SK-N-SH (cell line): ENCODE results near the gene BBOF1.

Experiments used
- EP300 ChIP-seq, 2 experiments: IDR thresholded peaks; 2 replicates each; pipeline versions ENCODE4 v1.4.0 to v1.6.1; 2012; ENCODE audit warnings: borderline replicate concordance in 1 of 2, low read depth in 1 of 2, low read length in 1 of 2
- EZH2phosphoT487 ChIP-seq: fragments of 200-600 bp; sonication (generic); IDR thresholded peaks from 2 replicates; pipeline ENCODE4 v1.6.1; 2017; ENCODE audit warnings: low read depth, mixed run types, mild to moderate bottlenecking, antibody characterized with exemption, moderate library complexity, borderline replicate concordance
- FOXJ3 ChIP-seq: sonication (generic); formaldehyde crosslinking; IDR thresholded peaks from 2 replicates; pipeline ENCODE4 v1.5.1; 2020; ENCODE audit warnings: mild to moderate bottlenecking, missing genetic modification reagents
- POLR2AphosphoS5 ChIP-seq: IDR thresholded peaks from 2 replicates; pipeline ENCODE4 v1.6.1; 2012; ENCODE audit warnings: low read depth, low read length
- TF ChIP-seq, protein P1 (sequence below): fragments of 200-600 bp; sonication (generic); IDR thresholded peaks from 2 replicates; pipeline ENCODE4 v1.6.1; 2017; ENCODE audit warnings: antibody characterized with exemption, mild to moderate bottlenecking, moderate library complexity

DNA sequence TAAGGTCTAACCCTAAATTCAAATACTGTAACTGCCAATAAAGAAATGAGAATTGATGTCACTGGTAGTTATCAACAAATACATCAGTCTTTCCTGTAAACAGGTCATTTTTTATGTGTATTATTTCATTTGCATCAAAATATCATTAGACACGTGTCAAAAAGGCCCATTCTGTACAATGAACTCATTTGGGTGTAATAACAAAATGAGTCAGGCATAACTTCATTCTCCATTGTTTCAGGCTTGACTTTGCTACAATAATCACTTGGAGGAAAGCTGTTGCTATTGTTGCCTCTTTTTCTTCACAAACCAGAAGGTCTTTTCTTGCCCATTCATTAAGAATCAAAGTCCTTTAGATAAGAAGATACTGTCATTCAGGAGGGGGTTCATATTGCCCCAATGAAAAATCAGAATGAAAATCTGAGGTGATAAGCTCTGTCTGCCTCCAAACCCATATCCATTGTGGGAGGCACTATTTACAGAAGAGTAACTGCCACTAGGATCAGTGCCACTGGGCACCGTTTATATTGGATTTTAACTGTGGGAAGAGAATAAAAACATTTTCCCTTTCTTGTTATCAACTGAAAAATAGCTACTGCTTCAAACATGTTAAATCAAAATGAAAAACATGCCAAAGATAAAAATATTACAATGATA lies 10.2 kb upstream of the BBOF1 start:
- no peak for TF ChIP-seq FOXJ3 (CRISPR knock-in tag)
- no peak for TF ChIP-seq EZH2phosphoT487
- TF ChIP-seq, protein P1, sequence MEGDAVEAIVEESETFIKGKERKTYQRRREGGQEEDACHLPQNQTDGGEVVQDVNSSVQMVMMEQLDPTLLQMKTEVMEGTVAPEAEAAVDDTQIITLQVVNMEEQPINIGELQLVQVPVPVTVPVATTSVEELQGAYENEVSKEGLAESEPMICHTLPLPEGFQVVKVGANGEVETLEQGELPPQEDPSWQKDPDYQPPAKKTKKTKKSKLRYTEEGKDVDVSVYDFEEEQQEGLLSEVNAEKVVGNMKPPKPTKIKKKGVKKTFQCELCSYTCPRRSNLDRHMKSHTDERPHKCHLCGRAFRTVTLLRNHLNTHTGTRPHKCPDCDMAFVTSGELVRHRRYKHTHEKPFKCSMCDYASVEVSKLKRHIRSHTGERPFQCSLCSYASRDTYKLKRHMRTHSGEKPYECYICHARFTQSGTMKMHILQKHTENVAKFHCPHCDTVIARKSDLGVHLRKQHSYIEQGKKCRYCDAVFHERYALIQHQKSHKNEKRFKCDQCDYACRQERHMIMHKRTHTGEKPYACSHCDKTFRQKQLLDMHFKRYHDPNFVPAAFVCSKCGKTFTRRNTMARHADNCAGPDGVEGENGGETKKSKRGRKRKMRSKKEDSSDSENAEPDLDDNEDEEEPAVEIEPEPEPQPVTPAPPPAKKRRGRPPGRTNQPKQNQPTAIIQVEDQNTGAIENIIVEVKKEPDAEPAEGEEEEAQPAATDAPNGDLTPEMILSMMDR = no peak
- no peak for TF ChIP-seq EP300 (IDR thresholded peaks at IDR 0.05; ENCODE audit: borderline replicate concordance in 1 of 2, low read depth in 1 of 2, low read length in 1 of 2)
- TF ChIP-seq POLR2AphosphoS5 = no peak
